Glutamatergic neuron (in vitro differentiated cells): ENCODE data around the gene CTU2. TPM values are rescaled to one million over a fixed set of nuclear protein-coding genes. Genes with fewer than 3 reads are reported as not detected.

Source experiments
- DNase-seq: peaks from one replicate; pipeline ENCODE4 v3.0.0; 2022
- H3K27ac Mint-ChIP-seq: one replicate; pipeline ENCODE4 v1.8.0; 2020; ENCODE audit warnings: mild to moderate bottlenecking, mixed read lengths, inconsistent platforms; ENCODE audit not compliant: unreplicated experiment
- H3K27me3 Mint-ChIP-seq: one replicate; pipeline ENCODE4 v1.8.0; 2020; ENCODE audit warnings: mild to moderate bottlenecking, moderate library complexity, mixed read lengths, inconsistent platforms; ENCODE audit not compliant: unreplicated experiment
- H3K36me3 Mint-ChIP-seq: one replicate; pipeline ENCODE4 v1.8.0; 2020; ENCODE audit warnings: mild to moderate bottlenecking, mixed read lengths, inconsistent platforms; ENCODE audit not compliant: unreplicated experiment
- H3K4me1 Mint-ChIP-seq: one replicate; pipeline ENCODE4 v1.8.0; 2020; ENCODE audit warnings: mild to moderate bottlenecking, low read depth, mixed read lengths, inconsistent platforms; ENCODE audit not compliant: unreplicated experiment
- H3K4me3 Mint-ChIP-seq: one replicate; pipeline ENCODE4 v1.8.0; 2020; ENCODE audit warnings: mild to moderate bottlenecking, mixed read lengths, inconsistent platforms; ENCODE audit not compliant: unreplicated experiment
- H3K9me3 Mint-ChIP-seq: one replicate; pipeline ENCODE4 v1.8.0; 2020; ENCODE audit warnings: mild to moderate bottlenecking, moderate library complexity, mixed read lengths, inconsistent platforms; ENCODE audit not compliant: unreplicated experiment
- CTCF ChIP-seq: fragments of 200-600 bp; sonication (generic); IDR thresholded peaks from one replicate; pipeline ENCODE4 v1.5.0; 2021; ENCODE audit not compliant: partially characterized antibody, unreplicated experiment
- total RNA-seq: library from RNA; stranded (reverse); fragmentation: NEBNext Ultra II Directional; extraction: Animal tissue kit (Norgen Biotek cat#: 25700); gene quantifications from one replicate; pipeline ENCODE4 v1.2.1, GENCODE V29; 2021; ENCODE audit not compliant: unreplicated experiment

The CTU2 gene
- total RNA-seq, 1 donor from 2014 or later = 32.4 TPM

GRCh38 chr16:88733630-88734360 is 27.5 kb downstream of the CTU2 start:
- Mint-ChIP-seq H3K36me3 (no peaks in the 10 kb centered on the region), H3K27me3 (peaks cover 14% of the 10 kb centered on the region), H3K4me1 (peaks cover 12% of the 10 kb centered on the region), H3K27ac (no peak overlapping the region), H3K4me3 (no peak overlapping the region), H3K9me3 (peaks cover 8% of the 10 kb centered on the region)
- DNase-seq = no peak
- TF ChIP-seq CTCF = no peak

GRCh38 chr16:88734361-88734728 is 28.0 kb downstream of the CTU2 start:
- H3K4me1 Mint-ChIP-seq = peaks cover 12% of the 10 kb centered on the region
- H3K4me3 Mint-ChIP-seq = no peak overlapping the region
- no peak for DNase-seq
- H3K36me3 Mint-ChIP-seq = no peaks in the 10 kb centered on the region
- H3K27me3 Mint-ChIP-seq = peaks cover 14% of the 10 kb centered on the region
- no peak overlapping the region for H3K27ac Mint-ChIP-seq
- H3K9me3 Mint-ChIP-seq = peaks cover 10% of the 10 kb centered on the region
- no peak for TF ChIP-seq CTCF

DNA sequence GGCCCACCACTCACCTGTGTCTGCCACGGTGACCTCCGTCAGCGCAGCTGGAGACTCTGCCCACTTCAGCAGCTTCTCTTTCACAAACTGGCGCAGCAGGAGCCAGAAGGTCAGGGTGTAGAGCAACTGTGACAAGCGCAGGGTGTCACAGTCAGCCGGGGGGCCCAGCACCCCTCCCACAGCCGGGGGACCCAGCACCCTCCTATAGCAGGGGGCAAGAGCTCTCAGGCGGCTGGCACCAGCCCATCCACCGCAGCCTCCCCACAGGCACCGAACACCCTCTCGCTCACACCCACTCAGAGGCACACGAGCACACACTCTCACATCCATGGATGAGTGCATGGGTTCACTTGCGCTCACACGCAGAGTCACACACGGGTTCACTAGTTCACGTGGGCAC is 28.8 kb downstream of the CTU2 start:
- Mint-ChIP-seq H3K36me3 (no peaks in the 10 kb centered on the region), H3K9me3 (peaks cover 10% of the 10 kb centered on the region), H3K4me1 (peaks cover 10% of the 10 kb centered on the region), H3K27me3 (peaks cover 11% of the 10 kb centered on the region), H3K4me3 (no peak overlapping the region), H3K27ac (no peak overlapping the region)
- no peak for DNase-seq
- TF ChIP-seq CTCF = no peak

- Mint-ChIP-seq H3K36me3 (no peaks in the 10 kb centered on the region), H3K27ac (no peak overlapping the region), H3K4me1 (peaks cover 8% of the 10 kb centered on the region), H3K9me3 (peaks cover 8% of the 10 kb centered on the region), H3K4me3 (no peak overlapping the region), H3K27me3 (peaks cover 9% of the 10 kb centered on the region)
- no peak for TF ChIP-seq CTCF
- DNase-seq = no peak
These were observed 29.3 kb downstream of the CTU2 start for GRCh38 chr16:88735616-88736015.

DNA sequence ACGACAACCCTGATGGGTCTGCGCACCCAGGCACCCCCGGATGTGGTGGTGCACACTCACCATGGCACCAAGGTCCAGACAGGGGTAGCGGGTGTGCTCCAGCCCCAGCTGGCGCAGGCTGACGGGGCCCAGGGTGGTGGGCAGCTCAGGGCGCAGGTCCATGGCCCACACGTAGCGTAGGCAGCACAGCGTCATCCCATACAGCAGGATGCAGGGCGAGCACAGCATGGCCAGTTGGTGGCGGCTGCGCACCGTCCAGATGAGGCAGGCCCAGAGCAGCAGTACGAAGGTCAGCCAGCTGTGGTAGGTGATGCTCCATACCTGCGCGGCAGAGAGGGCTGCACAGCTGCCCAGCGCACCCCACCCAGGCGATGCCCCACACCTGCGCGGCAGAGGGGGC is 29.8 kb downstream of the CTU2 start:
- no peak overlapping the region for H3K27ac Mint-ChIP-seq
- no peak overlapping the region for H3K4me3 Mint-ChIP-seq
- no peak for DNase-seq
- H3K36me3 Mint-ChIP-seq = no peaks in the 10 kb centered on the region
- peaks cover 6% of the 10 kb centered on the region for H3K27me3 Mint-ChIP-seq
- peaks cover 4% of the 10 kb centered on the region for H3K4me1 Mint-ChIP-seq
- H3K9me3 Mint-ChIP-seq = peaks cover 6% of the 10 kb centered on the region
- no peak for TF ChIP-seq CTCF
